HepG2 (cell line): ENCODE data around the gene AUNIP. TPM values are rescaled to one million over a fixed set of nuclear protein-coding genes. Genes with fewer than 3 reads are reported as not detected.
A peak's percentile ranks its signal among the peaks of the same experiment; 100 is the strongest.

Source experiments
- AKNA ChIP-seq: sonication (generic); formaldehyde crosslinking; IDR thresholded peaks from 2 replicates; pipeline ENCODE4 v1.4.0; 2020; ENCODE audit warnings: missing genetic modification reagents, borderline replicate concordance
- ARHGAP35 ChIP-seq: sonication (generic); formaldehyde crosslinking; IDR thresholded peaks from 2 replicates; pipeline ENCODE4 v1.9.0; 2022; ENCODE audit warnings: mild to moderate bottlenecking, inconsistent platforms, moderate library complexity, missing genetic modification reagents, borderline replicate concordance
- BRF2 ChIP-seq: sonication (generic); formaldehyde crosslinking; IDR thresholded peaks from 2 replicates; pipeline ENCODE4 v1.8.1; 2022; ENCODE audit warnings: mild to moderate bottlenecking, missing genetic modification reagents
- CBFB ChIP-seq: sonication (generic); formaldehyde crosslinking; IDR thresholded peaks from 2 replicates; pipeline ENCODE4 v1.4.0; 2020; ENCODE audit warnings: missing genetic modification reagents
- CHCHD3 ChIP-seq: sonication (generic); formaldehyde crosslinking; IDR thresholded peaks from 2 replicates; pipeline ENCODE4 v1.8.0; 2022; ENCODE audit warnings: mild to moderate bottlenecking, missing genetic modification reagents, moderate library complexity
- JDP2 ChIP-seq: sonication (generic); formaldehyde crosslinking; IDR thresholded peaks from 2 replicates; pipeline ENCODE4 v1.8.1; 2022; ENCODE audit warnings: missing genetic modification reagents, borderline replicate concordance
- KLF11 ChIP-seq: IDR thresholded peaks from 2 replicates; pipeline ENCODE4 v1.6.1; 2016; ENCODE audit warnings: missing compliant biosample characterization
- MYNN ChIP-seq: sonication (generic); formaldehyde crosslinking; IDR thresholded peaks from 2 replicates; pipeline ENCODE4 v1.4.0; 2020; ENCODE audit warnings: mild to moderate bottlenecking, low read depth, missing genetic modification reagents
- NR0B2 ChIP-seq: sonication (generic); formaldehyde crosslinking; IDR thresholded peaks from 2 replicates; pipeline ENCODE4 v1.4.0; 2020; ENCODE audit warnings: mild to moderate bottlenecking, missing genetic modification reagents
- PAF1 ChIP-seq: IDR thresholded peaks from 2 replicates; pipeline ENCODE4 v1.6.1; 2016; ENCODE audit warnings: missing genetic modification reagents, missing compliant biosample characterization
- PAWR ChIP-seq: sonication (generic); formaldehyde crosslinking; IDR thresholded peaks from 2 replicates; pipeline ENCODE4 v1.4.0; 2020; ENCODE audit warnings: missing genetic modification reagents, mild to moderate bottlenecking, borderline replicate concordance
- PTBP1 ChIP-seq: fragments of 200-400 bp; formaldehyde crosslinking; IDR thresholded peaks from 2 replicates; pipeline ENCODE4 v1.6.1; 2018; ENCODE audit warnings: low read length, low read depth; ENCODE audit not compliant: poor library complexity, severe bottlenecking
- SOX6 ChIP-seq, 2 experiments: fragments of 450-650 bp in 1 of 2; sonication (generic) in 1 of 2; formaldehyde crosslinking in 1 of 2; IDR thresholded peaks; 2 replicates each; pipeline versions ENCODE4 v1.4.0 to v1.6.1; 2017 to 2020; ENCODE audit warnings: antibody characterized with exemption in 1 of 2, mild to moderate bottlenecking in 1 of 2, missing genetic modification reagents in 1 of 2
- TEF ChIP-seq: sonication (generic); formaldehyde crosslinking; IDR thresholded peaks from 2 replicates; pipeline ENCODE4 v1.5.0; 2020; ENCODE audit warnings: missing genetic modification reagents
- TOPORS ChIP-seq: sonication (generic); formaldehyde crosslinking; IDR thresholded peaks from 2 replicates; pipeline ENCODE4 v1.8.0; 2023; ENCODE audit warnings: mild to moderate bottlenecking, missing genetic modification reagents
- U2AF1 ChIP-seq: fragments of 200-400 bp; formaldehyde crosslinking; optimal IDR thresholded peaks from 2 replicates; pipeline ENCODE3; 2017; ENCODE audit warnings: mild to moderate bottlenecking, low read depth, low read length
- ZNF263 ChIP-seq: sonication (generic); formaldehyde crosslinking; IDR thresholded peaks from 2 replicates; pipeline ENCODE4 v1.4.0; 2020; ENCODE audit warnings: missing genetic modification reagents
- ZNF543 ChIP-seq: sonication (generic); formaldehyde crosslinking; IDR thresholded peaks from 2 replicates; pipeline ENCODE4 v1.4.0; 2020; ENCODE audit warnings: mild to moderate bottlenecking, missing genetic modification reagents
- ZNF674 ChIP-seq: sonication (generic); formaldehyde crosslinking; IDR thresholded peaks from 2 replicates; pipeline ENCODE4 v1.5.0; 2020; ENCODE audit warnings: low read depth, mild to moderate bottlenecking, missing genetic modification reagents
- ZNF713 ChIP-seq: sonication (generic); formaldehyde crosslinking; IDR thresholded peaks from 2 replicates; pipeline ENCODE4 v1.4.0; 2020; ENCODE audit warnings: mild to moderate bottlenecking, missing genetic modification reagents
- ZNF841 ChIP-seq: sonication (generic); formaldehyde crosslinking; IDR thresholded peaks from 2 replicates; pipeline ENCODE4 v1.8.1; 2023; ENCODE audit warnings: missing genetic modification reagents, borderline replicate concordance
- ZSCAN22 ChIP-seq: sonication (generic); formaldehyde crosslinking; IDR thresholded peaks from 2 replicates; pipeline ENCODE4 v1.4.0; 2020; ENCODE audit warnings: mild to moderate bottlenecking, missing genetic modification reagents
- ZZZ3 ChIP-seq: sonication (generic); formaldehyde crosslinking; IDR thresholded peaks from 2 replicates; pipeline ENCODE4 v1.4.0; 2020; ENCODE audit warnings: missing genetic modification reagents, mild to moderate bottlenecking, borderline replicate concordance
- polyA plus RNA-seq, 8 experiments: library from polyadenylated mRNA; depleted of rRNA in 3 of 8; stranded (reverse) in 7 of 8; unstranded in 1 of 8; fragments of >200 nt; fragmentation: Illumina TruSeq in 4 of 8; extraction: Trizol in 4 of 8; gene quantifications; 2 replicates each; pipeline versions ENCODE4 v1.2.1 to v1.2.3, GENCODE V29; 2011 to 2016; ENCODE audit warnings: low read depth in 4 of 8, missing spikeins in 1 of 8, mixed read lengths in 1 of 8; ENCODE audit not compliant: insufficient read depth in 1 of 8
- total RNA-seq, 5 experiments: library from RNA; depleted of rRNA; stranded (reverse); fragments of >200 nt; fragmentation: Illumina TruSeq; extraction: Trizol; gene quantifications; 2 replicates each; pipeline ENCODE4 v1.2.3, GENCODE V29; 2016; ENCODE audit warnings: low read depth in 1 of 5

The AUNIP gene
- total and polyA plus RNA-seq, 2 of the 13 experiments (the other 11 are each of a cell fraction or from before 2014, with no cell fraction given), result 3.8 to 12.3 TPM

GRCh38 chr1:25819491-25820246 is 39.6 kb downstream of the AUNIP start, which contains the start of gene MTFR1L (continued):
- TF ChIP-seq PAWR (no peak), SOX6 (IDR thresholded peaks at IDR 0.05) (no peak), SOX6 (CRISPR knock-in tag; IDR thresholded peaks at IDR 0.05) (peak; percentile 72), U2AF1 (no peak), ZNF263 (CRISPR knock-in tag) (no peak), CHCHD3 (no peak), ARHGAP35 (no peak; the same call in 1 of the 2 replicates), ZNF543 (peak; percentile 76; the same call in 1 of the 2 replicates), ZNF841 (CRISPR knock-in tag) (no peak), ZNF674 (no peak), CBFB (CRISPR knock-in tag) (0 out of 2 replicates have a peak, but pooled peaks have one; percentile 32), ZNF713 (CRISPR knock-in tag) (0 out of 2 replicates have a peak, but pooled peaks have one; percentile 34), ZSCAN22 (no peak), ZZZ3 (CRISPR knock-in tag) (no peak), JDP2 (no peak), NR0B2 (no peak; the same call in 1 of the 2 replicates), TEF (no peak), PAF1 (CRISPR knock-in tag) (no peak), MYNN (CRISPR knock-in tag) (no peak), BRF2 (no peak), PTBP1 (no peak), AKNA (CRISPR knock-in tag) (no peak), TOPORS (no peak), KLF11 (CRISPR knock-in tag) (peak; percentile 61; the same call in 1 of the 2 replicates)
